Ovary (tissue), 3 donors: ENCODE data around the gene KRTAP15-1.

ENCODE experiments used
- POLR2A ChIP-seq: fragments of 450-650 bp; IDR thresholded peaks from one replicate; pipeline ENCODE4 v1.6.1; 2017; ENCODE audit warnings: antibody characterized with exemption, mild to moderate bottlenecking, moderate library complexity
- TF ChIP-seq, protein P1 (sequence below), 3 donors: fragments of 450-650 bp in 2 of 3; fragments of 200-600 bp in 1 of 3; IDR thresholded peaks; one replicate each; pipeline versions ENCODE4 v1.5.1 to v1.8.0; 2016 to 2022; ENCODE audit warnings: antibody characterized with exemption in 3 of 3, mild to moderate bottlenecking in 1 of 3
- donor health status: DM: no; HTN: no; CAD: no.

DNA sequence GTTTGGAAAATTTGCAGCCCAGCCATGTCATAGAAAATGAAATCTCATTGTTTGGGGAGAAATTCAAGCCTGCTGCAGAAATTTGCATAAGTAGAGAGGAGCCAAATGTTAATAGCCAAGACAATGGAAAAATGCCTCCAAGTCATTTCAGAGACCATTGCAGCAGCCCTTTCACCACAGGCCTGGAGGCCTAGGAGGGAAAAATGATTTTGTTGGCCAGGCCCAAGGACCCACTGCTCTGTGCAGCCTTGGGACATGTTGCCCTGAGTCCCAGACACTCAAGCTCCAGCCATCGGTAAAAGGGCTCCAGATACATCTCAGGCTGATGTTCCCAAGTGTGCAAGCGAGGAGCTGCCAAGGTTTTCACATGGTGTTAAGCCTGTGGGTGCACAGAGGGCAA, 46.1 kb downstream of the KRTAP15-1 start:
- TF ChIP-seq, protein P1, sequence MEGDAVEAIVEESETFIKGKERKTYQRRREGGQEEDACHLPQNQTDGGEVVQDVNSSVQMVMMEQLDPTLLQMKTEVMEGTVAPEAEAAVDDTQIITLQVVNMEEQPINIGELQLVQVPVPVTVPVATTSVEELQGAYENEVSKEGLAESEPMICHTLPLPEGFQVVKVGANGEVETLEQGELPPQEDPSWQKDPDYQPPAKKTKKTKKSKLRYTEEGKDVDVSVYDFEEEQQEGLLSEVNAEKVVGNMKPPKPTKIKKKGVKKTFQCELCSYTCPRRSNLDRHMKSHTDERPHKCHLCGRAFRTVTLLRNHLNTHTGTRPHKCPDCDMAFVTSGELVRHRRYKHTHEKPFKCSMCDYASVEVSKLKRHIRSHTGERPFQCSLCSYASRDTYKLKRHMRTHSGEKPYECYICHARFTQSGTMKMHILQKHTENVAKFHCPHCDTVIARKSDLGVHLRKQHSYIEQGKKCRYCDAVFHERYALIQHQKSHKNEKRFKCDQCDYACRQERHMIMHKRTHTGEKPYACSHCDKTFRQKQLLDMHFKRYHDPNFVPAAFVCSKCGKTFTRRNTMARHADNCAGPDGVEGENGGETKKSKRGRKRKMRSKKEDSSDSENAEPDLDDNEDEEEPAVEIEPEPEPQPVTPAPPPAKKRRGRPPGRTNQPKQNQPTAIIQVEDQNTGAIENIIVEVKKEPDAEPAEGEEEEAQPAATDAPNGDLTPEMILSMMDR (IDR thresholded peaks at IDR 0.05), result no peak
- no peak for TF ChIP-seq POLR2A
